HG03442 (cell line): Measurements from ENCODE around the gene IKZF5.

Experiments
- ATAC-seq: cut with Tn5 transposase; IDR thresholded peaks from one replicate; pipeline ENCODE4 v1.9.1; 2021; ENCODE audit warnings: mild to moderate bottlenecking, moderate library complexity; ENCODE audit not compliant: unreplicated experiment

Gene IKZF5

GRCh38 chr10:123017421-123018165 is 9.0 kb upstream of the IKZF5 start:
- no peak for ATAC-seq

DNA sequence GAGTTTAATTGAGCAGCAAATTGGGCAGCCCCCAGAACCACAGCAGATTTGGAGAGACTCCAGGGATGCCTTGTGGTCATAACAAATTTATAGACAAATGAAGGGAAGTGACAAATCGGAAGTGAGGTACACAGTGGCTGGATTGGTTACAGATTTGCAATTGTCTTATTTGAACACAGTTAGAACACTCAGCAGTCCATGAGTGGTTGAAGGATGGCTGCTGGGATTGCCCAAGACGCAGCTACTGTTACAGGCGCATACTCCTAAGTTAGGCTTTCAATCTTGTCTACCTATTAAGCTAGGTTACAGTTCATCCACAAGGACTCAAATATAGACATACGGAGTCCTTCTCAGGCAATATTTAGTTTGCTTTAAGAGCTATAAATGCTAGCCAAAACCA is 7.6 kb upstream of the IKZF5 start:
- ATAC-seq, result no peak

- ATAC-seq, result no peak
Observed at GRCh38 chr10:123014772-123015171, 6.2 kb upstream of the IKZF5 start.

DNA sequence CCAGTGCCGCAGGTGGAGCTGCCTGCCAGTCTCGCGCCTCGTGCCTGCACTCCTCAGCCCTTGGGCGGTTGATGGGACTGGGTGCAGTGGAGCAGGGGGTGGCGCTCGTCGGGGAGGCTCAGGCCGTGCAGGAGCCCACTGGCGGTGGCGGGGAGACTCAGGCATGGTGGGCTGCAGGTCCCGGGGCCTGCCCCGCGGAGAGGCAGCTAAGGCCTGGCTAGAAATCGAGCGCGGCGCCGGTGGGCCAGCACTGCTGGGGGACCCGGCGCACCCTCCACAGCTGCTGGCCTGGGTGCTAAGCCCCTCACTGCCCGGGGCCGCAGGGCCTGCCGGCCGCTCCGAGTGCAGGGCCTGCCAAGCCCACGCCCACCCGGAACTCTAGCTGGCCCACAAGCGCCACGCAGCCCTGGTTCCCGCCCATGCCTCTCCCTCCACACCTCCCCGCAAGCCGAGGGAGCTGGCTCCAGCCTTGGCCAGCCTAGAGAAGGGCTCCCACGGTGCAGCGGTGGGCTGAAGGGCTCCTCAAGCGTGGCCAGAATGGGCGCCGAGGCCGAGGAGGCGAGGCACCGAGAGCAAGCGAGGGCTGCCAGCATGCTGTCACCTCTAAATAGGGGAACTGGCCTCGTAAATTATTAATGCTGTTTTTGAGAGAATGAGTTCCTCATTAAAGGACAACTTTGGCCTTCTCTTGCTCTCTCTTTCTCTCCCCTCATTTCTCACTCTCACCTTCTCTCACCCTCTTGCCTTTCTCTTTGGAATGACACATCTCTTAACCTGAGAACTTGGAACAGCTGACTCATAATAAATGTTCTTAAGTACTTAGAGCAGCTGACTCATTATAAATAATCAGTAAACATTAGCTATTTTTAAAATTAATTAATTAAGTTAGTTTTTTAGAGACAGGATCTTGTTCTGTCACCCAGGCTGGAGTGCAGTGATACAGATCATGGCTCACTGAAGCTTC is 5.1 kb upstream of the IKZF5 start:
- no peak for ATAC-seq

- ATAC-seq, result no peak
Observed at GRCh38 chr10:123011987-123012386, 3.4 kb upstream of the IKZF5 start.

- ATAC-seq, result peak; percentile 8
Observed at GRCh38 chr10:123009105-123009820, 668 bp upstream of the IKZF5 start.

GRCh38 chr10:123007558-123008354 is 839 bp downstream of the IKZF5 start:
- ATAC-seq, result peak; percentile 41

DNA sequence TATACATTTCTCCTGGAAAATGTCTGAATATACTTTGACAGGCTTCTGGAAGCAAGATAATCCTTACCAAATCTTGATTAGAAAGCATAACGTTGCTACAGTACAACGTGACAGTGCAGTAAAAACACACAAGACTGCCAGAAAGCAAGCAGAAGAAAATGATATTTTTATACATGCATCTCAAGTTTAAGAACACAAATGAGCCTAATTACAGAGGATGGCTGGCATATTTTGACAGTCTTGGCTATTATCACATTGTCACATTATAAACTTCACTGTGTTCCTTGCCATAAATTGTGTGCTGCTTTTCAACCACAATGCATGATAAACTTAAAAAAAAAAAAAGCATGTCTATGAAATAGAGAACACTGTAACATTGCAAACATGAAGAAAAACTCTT is 4.3 kb downstream of the IKZF5 start:
- ATAC-seq, result no peak

- no peak for ATAC-seq
Observed at GRCh38 chr10:123001370-123001769, 7.2 kb downstream of the IKZF5 start.

GRCh38 chr10:123000155-123000554 is 8.4 kb downstream of the IKZF5 start:
- no peak for ATAC-seq

GRCh38 chr10:122999347-122999746 is 9.2 kb downstream of the IKZF5 start:
- ATAC-seq, result no peak

- no peak for ATAC-seq
Observed at GRCh38 chr10:122998934-122999333, 9.7 kb downstream of the IKZF5 start.

GRCh38 chr10:122998360-122998917 is 10.2 kb downstream of the IKZF5 start:
- ATAC-seq, result no peak

GRCh38 chr10:122997864-122998263 is 10.7 kb downstream of the IKZF5 start:
- no peak for ATAC-seq

DNA sequence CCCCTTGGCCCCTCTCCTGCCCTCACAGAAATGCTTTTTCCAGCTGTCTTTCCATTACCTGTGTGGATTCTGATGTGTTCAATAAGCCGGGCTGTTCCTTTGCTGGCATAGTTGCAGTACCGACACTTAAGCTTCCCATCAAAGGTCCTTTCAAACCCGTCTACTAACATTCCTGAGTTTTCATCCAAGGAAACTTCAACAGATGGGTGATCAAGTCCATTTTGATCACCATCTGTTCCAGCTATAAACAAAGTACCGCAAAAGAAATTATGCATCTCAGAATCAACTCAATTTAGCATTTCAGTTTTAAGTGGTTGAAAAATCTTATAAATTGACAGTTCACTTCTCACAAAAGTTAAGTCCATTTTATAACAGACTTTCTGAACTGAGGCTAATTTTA is 12.7 kb downstream of the IKZF5 start:
- ATAC-seq, result no peak

- no peak for ATAC-seq
Observed at GRCh38 chr10:122993797-122994336, 14.7 kb downstream of the IKZF5 start.

DNA sequence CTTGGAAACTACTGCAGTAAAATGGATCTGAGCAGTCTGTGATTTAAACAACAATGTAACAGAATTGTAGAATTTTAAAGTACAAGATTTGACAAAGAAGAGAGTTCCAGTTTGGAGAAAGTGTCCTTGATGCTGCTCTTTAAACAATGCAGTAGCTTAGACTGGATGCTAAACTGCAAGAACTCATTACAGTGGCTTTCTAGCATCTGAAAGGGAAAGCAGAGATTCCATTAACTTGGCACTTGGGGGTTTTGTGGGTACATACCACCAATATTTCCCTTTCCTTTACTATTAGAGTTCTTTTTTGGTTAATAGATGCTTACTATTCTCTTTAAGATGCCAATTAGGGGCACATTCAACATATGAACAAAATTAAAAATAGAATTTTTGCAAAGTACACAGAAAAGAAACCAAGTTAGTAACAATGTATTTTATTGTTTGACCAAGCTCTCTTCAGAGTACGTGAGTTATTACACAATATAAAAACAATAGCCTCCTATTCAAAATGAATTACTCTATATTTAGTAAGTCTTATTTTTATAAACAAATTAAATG is 16.5 kb downstream of the IKZF5 start:
- no peak for ATAC-seq

DNA sequence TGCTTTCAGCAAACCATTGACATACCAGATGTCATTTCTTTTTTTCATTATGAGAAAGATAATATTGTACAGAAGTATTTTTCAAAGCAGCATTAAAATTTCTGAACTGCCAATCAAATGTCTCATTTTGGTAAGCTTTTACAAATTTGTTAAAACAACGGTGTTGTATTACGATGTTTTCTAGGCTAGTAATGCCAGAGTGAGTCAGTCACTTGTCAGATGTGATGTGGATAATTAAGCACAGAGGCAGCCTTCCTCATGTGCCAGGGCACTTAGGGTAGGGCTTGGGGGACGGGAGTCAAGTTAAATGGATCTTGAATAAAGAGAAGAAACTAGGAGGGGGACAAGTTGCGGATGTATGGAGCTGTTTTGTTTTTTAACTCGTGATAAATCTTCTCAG is 18.3 kb downstream of the IKZF5 start:
- ATAC-seq, result no peak

- ATAC-seq, result no peak
Observed at GRCh38 chr10:122988501-122988900, 20.1 kb downstream of the IKZF5 start.

DNA sequence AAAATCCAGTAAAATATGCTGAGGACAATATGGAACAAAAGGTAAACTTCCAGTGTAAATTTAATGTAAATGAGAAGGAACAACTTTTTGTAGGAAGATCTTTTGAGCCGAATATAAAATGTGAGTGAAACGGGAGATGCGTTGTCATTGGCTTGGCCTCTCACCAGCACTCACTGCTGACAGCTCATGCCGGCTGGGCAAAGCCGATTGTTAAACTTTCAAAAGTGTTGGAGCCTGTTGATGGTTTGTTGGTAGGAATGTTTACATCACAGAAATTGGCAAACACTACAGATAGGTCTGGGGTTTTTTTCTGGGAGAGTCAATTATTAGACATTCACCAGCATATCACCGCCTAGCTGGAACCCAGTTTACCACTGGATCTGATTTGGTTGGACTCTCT is 22.3 kb downstream of the IKZF5 start:
- ATAC-seq, result no peak
